HL-60/S4 treated with retinoic acid at 250 ng/mL for 4 days and 3 days (cell line): ENCODE data around the gene C11orf68.
"Not testable (repeated sequence)": the region's sequence is repeated elsewhere in the genome, so short reads cannot be mapped to it uniquely, and the experiment has no call there.

Experiments
- in situ Hi-C: fragments of 300-500 bp; cut with MboI; formaldehyde crosslinking; loops from 2 replicates; pipeline ENCODE4 v1.7.0; 2022; ENCODE audit warnings: low sequenced_read_pairs

The C11orf68 gene

GRCh38 chr11:65915101-65915820, 3.6 kb downstream of the C11orf68 start:
- in situ Hi-C loops: no loop called here

DNA sequence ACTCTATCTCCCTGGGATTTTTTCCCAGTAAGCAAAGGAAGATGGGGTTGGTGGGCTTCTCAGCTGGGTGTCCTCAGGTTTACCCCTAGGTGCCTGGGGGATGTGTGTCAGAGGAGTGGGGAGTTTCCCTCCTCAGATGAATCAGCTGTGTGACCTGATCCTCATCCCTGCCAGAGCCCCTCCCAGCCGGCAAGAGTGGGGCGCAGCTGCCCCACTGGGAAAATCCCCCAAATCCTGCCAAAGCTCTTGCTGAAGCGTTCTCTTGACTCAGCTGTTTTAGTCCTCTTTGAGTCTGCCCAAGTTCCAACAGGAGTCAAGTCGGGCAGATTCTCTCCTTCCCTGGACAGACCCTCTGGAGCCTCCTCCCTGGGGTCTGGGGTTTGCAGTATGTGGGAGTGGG, 6.0 kb downstream of the C11orf68 start:
- in situ Hi-C loops: no loop called here

DNA sequence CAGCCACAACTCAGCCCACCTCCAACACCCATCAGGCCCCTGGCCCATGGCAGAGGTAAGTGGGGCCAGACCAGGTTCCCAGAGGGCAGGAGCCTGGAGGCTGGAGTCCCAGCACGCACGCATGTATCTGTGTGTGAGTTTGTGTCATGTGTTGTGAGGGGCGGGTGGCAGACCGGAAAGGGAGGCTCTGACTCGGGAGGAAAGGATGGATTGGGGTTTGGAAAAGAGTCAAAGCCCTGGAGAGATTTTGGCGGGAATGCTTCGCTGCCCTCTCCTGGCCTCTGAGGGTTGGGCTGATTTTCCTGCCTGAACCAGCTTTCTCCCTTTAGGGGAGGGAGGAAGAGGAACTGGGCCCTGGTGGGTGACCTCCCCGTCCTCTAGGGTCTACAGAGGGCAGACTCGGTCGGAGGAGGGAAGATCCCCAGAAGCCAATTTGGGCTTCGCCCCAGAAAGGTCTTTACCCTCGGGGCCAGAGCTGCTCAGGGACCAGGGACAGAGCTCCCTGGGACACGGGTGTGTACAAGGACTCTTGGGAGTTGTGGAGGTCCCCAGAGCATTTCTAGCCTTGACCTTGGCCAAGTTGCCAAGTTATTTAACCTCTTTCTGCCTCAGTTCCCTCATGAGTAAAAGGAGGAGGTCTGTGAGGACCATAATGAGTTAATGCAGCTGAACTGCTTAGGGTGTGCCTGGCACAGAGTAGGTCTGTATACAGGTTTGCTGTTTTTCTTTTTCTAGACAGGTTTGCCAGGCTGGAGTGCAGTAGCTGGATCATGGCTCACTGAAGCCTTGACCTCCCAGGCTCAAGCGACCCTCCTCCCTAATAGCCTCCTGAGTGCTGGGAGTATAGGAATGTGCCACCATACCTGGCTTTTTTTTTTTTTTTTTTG, 6.9 kb downstream of the C11orf68 start:
- in situ Hi-C loops: no loop called here

DNA sequence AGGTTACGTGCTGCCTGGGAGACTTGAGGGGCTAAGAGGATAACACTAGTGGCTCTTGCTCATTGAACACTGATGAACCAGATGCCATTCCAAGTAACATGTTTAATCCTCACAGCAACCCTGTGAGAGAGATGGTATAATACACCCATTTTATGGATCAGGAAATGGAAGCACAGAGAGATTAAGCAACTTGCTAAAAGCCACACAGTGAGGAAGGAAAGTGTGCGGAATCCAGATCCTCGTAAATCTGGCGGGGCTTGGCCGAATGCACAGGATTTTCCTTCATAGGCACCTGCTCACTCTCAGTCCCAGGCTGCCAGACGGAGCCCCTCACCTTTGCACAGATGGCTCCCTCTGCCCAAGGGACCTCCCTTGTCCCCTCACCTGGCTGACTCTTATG, 11.0 kb downstream of the C11orf68 start:
- in situ Hi-C loops: no loop called here

- in situ Hi-C loops: no loop called here
Measured at GRCh38 chr11:65906602-65907001, 12.3 kb downstream of the C11orf68 start.

GRCh38 chr11:65903715-65904114, 15.1 kb downstream of the C11orf68 start:
- in situ Hi-C loops: no loop called here

- in situ Hi-C loops: no loop called here
Measured at GRCh38 chr11:65903068-65903481, 15.8 kb downstream of the C11orf68 start.

DNA sequence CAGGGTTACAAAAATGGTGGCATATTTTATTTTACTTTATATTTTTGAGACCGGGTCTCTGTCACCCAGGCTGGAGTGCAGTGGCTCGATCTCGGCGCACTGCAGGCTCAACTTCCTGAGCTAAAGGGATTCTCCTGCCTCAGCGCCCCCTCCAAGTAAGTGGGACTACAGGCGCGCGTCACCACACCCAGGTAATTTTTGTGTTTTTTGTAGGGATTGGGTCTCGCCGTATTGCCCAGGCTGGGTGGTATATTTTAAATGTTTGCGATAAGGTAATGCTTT, 18.0 kb downstream of the C11orf68 start:
- in situ Hi-C loops: no loop called here

DNA sequence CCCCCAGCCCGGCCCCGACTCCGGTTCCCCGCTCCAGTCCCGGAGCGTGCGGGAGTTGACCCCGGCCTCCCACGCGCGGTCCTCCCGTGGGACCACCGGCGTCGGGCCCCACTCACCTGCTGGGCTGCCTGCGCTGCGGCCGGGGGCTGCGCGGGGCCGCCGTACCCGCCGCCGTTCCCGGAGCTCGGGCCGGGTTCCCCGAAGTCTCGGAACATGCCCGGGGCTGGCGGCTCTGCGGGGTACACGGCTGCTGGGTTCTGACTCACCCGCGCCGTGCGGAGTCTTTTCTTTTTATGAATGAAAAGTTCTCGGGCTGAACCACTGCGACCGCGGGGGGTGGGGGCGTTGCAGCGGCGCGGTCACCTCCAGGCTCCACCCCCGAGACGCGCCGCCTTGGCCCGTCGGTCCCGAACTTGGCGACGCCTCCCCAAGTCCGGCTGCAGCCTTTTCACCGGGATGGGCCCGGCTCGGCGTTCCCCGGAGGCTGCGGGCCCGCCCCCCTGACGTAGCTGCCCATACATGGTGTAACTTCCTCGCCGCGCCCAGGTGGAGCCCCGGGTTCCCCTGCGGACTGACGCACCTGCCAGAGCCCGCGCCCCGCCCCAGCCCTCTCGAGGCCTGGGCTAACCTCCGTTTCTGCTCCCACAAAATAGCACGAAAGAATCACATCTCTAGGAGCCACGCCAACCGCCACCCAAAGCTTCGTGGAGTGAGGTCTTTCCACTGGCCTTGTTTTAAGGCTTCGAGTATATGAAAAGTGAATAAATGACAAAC, 18.6 kb downstream of the C11orf68 start, which contains the start of gene FOSL1:
FOSL1 (minus strand) TSS at position 264 of the 774 bp plus-strand sequence; CDS start at position 215, 49 bp downstream.
- in situ Hi-C loops: no loop called here

- in situ Hi-C loops: no loop called here
Measured at GRCh38 chr11:65899356-65900124, 19.3 kb downstream of the C11orf68 start.

DNA sequence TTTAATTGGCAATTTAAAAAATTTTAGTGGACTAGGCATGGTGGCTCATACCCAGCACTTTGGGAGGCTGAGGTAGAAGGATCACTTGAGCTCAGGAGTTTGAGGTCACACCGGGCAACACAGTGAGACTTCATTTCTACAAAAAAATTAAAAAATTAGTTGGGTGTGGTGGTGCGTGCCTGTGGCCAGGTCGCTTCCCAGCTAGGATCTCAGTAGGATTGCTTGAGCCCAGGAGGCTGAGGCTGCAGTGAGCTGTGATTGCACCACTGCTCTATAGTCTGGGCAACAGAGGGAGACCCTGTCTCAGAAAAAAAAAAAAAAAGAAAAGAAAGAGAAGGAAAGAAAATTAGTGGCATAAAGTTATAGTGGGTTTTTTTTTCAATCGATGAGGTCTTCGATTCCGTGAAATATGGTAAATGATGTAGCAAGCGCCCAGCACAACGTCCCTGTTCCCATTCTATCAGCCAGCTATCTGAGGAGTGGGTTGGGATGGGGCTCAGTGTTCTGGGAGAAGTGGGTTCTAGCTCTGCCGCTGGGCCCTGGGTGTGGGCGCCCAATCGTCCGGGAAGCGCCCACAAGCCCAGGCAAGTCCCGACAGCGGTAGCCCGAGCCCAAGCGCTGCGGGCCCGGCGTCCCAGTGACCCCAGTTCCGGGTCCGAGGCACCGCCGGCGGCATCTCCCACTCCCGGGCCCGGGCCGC, 20.1 kb downstream of the C11orf68 start:
- in situ Hi-C loops: no loop called here

DNA sequence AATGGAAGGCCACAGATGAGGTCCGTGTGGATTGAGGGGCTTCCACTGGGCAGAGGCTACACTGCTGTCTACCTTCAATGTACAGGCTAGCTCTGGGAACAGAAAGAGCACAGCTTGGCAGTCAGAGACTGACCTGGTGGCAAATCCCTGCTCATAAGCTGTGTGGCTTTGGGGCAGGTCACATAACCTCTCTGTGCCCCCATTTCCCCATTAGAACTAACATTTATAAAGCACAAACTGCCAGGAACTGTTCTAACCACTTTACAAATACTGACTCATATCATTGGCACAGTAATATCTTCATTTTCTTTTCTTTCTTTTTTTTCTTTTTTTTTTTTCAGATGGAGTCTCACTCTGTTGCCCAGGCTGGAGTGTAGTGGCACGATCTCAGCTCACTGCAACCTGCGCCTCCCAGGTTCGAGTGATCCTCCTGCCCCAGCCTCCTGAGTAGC, 21.8 kb downstream of the C11orf68 start:
- in situ Hi-C loops: no loop called here

DNA sequence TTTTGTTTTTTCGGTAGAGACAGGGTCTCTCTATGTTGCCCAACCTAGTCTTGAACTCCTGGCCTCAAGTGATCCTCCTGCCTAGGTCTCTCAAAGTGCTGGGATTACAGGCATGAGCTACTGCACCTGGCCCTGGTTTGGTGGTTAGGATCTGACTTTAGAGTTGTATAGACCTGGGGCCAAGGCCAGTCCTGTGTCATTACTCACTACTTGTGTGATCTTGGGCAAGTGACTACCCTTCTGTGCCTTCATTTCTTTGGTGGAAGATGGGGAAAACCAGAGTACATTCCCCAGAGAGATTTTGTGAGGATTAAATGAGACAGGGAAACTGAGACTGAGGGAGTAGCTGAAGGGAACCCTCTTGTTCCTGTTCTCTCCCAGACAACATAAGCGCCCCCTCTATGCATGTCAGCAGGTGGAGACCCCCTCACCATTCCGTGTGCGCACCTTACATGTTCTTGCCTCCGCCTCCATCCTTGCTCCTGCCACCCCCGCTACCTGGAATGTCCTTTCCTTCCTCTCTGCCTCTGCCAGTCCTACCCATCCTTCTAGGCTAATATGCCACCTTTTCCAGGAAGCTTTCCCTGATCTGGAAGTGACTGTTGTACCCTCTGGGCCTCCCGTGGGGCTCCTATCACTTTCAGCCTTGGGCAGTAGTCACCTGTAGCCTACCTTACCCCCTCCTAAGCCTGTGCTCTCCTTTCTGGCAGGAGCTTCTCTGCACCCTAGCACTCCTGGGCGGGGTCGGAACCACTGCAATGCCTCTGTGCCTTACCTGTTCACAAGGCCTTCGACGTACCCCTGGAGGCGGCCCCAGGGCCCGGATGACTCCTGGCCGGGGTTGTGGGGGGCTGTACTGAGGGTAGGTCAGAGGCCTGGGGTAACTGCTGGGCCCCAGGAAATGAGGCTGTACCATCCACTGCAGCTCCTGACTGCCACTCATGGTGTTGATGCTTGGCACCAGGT, 22.5 kb downstream of the C11orf68 start:
- in situ Hi-C loops: no loop called here

- in situ Hi-C loops: no loop called here
Measured at GRCh38 chr11:65895482-65895981, 23.3 kb downstream of the C11orf68 start.

- in situ Hi-C loops: no loop called here
Measured at GRCh38 chr11:65894034-65894591, 24.7 kb downstream of the C11orf68 start.

DNA sequence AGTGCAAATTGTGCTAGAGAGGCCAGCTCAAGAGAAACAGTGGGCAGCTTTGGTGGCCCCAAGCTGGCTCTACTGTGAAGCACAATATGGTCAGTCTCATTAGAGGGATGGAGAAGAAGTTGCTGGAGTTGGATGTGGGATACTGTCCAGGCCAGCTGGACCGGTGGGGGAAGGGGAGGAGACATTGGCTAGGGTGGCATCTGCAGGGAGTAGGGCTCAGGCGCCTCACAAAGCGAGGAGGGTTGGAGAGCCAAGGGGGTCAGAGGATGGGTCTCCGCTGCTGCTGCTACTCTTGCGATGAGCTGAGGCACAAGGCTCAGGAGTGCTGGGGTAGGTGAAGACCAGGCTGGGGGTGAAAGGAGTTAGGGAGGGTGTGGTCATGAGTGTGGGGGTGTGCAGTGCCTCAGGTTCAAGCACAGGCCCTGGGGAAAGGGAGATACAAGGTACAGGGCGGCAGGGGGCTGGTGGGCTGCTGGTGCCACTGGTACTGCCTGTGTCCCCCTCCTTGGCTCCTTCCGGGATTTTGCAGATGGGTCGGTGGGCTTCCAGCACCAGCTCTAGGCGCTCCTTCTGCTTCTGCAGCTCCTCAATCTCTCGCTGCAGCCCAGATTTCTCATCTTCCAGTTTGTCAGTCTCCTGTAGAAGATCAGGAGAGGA, 26.1 kb downstream of the C11orf68 start:
- in situ Hi-C loops: no loop called here

GRCh38 chr11:65892137-65892540, 26.7 kb downstream of the C11orf68 start:
- in situ Hi-C loops: not testable (repeated sequence)
